HG03108 (cell line): ENCODE data around the gene PLXND1.

Experiments
- ATAC-seq: cut with Tn5 transposase; IDR thresholded peaks from one replicate; pipeline ENCODE4 v1.9.1; 2021; ENCODE audit warnings: moderate library complexity; ENCODE audit not compliant: unreplicated experiment

The PLXND1 gene

DNA sequence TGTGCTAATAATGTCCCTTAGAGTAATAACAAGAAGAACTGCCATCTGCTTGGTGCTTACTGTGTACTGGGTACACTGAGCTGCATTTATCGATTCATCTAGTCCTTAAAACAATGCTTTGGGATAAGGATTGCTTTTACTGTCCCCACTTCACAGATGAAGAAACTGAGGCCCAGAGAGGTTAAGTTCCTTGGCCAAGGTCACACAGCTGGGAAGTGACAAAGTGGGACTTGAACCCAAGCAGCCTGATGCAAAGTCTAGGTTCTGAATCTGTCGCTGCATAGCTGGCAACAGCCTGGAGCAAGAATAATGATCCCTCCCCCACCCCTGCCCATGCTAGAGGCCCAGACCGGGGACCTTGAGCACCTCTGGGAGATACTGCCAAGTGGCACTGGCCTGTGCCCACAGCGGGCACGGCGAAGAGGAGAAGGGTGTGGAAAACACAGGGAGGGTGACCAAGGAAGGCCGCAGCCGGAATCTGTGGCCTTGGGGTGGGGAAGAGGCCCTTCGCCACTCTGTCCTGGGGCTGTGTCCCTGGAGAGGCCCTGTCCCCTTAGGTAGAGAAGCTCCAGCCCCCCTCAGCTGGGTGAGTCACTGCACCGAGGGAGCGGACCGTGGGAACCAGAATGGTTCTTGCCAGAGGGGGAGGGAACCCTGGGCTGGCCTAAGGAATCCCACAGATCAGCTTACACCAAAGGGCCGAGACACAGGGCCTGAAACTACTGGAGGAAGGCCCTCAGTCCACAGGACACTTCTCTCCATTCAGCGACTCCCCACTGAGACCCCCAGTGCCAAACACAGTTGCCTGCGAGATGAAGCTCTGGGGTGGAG, 3.5 kb downstream of the PLXND1 start:
- no peak for ATAC-seq

DNA sequence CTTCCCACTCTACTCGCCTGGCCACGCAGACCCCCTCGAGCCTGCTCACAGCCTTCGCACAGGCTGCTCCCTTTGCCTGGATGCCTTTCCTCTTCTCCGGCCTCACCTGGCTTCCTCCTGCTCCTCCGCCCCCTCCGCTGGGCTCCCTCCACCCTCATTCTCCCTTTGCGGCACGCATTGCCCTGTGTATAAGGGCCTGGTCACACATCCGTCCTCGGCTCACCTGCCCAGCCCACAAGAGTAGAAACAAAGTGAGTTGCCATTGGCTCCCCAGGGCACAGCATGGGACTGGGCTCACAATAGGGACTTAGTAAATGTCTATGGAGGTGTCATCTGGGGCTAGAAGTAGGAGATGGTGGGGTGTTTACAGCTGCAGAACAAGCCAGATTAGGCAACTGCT, 4.2 kb downstream of the PLXND1 start:
- ATAC-seq = no peak

DNA sequence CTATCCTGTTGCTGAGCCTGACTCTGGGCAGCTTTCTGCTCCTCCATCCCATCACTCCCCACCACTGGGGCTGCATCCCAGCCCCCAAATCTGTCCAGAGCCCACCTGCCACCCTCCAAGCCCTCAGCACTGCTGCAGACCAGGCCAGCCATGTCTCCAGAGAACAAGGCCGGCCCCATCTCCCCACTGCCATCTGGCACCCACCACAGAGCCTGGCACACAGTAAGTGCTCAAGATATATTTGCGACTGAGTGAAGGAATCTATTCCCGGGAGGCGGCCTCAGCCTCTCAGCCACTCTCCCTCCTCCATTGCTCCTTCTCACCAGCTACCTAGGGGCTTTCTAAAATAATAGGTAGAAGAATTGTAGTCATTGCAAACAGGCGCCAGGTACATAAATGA, 4.8 kb downstream of the PLXND1 start:
- ATAC-seq = no peak

DNA sequence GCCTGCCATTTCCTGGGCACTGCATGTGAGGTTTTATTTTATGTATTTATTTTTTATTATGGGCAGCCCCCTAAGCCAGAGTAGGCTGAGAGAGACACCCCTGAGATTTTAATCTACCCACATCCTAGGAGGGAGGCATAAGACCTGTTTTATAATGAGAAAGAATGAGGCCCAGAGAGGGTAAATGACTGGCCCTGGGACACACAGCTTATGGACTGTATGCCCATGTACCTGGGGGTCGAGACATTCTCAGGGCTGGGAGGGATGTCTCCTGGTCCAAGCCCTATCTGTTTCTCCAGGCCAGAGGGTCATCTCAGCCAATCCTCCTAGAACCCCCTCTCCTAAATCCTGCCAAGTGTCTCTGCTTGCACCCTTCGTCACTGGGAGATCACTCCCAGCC, 6.1 kb downstream of the PLXND1 start:
- no peak for ATAC-seq

DNA sequence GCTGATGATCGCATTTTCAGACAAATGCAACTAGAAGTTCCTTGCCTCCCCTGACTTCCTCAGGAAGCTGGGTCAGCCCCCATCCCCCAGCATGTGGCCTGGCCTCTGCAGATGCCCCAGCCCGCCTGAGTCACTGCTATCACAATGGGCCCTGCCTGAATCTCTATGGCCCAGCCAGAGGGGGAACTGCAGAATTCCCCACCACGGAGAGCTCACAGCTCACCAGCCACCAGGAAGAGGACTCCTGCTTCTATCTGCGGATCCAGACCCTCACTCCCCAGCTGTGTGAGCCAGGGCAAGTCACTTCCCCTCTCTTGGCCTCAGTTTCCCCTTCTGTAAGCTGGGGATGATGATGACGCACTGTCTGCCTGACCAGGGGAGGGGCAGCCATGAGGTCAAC, 6.9 kb downstream of the PLXND1 start:
- no peak for ATAC-seq

DNA sequence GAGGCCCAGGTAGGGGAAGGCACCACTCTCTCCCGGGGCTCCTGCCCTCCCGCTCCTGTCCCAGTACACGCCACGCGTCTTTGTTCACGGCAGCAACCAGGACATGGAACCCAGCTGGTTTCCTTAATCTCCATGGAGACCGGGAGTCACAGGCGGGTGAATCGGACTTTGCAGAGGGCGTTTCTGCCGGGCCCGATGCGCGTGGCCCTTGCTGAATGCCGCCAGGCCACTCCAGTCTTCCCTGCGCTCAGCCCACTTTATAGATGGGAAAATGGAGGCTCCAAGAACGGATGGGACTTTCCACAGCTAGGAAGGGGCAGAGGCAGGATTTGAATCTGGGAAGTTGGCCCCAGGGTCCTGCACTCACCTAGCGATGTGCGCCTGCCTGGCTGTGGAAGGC, 7.4 kb downstream of the PLXND1 start:
- no peak for ATAC-seq

DNA sequence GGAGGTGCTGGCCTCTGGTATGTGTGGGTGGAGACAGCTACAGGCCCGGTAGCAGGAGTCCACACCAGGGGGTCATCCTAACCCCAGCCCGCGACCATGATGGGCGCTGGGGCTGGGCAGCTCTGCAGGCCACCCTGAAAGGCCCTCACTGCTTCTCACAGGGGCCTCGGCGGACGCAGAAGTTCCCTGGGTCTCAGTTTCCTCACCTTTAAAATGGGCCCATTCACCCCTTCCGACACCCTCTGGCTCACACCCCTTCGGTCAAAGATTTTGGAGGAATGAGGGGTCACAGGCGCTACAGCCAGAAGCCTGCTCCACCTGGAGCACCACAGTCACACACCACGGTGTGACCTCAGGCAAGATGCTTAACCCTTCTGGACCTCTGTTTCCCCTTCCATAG, 8.0 kb downstream of the PLXND1 start:
- no peak for ATAC-seq

DNA sequence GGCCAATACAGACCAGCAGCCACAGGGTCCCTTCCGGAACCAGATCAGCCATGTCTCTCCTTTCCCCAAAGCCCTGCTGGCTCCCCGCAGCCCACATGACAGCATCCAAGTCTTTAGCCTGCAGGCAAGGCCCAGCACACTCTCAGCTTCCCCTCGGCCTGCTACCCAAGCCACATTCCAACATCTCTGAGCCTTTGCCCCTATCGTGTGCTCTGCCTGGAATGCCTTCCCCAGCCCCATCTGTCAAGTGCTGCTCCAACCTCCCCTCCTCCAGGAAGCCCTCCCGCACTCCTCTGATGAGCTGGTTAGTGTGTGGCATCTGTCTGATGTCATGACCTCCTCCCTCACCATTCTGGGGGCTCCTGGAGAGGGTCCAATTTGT, 8.5 kb downstream of the PLXND1 start:
- ATAC-seq = no peak

DNA sequence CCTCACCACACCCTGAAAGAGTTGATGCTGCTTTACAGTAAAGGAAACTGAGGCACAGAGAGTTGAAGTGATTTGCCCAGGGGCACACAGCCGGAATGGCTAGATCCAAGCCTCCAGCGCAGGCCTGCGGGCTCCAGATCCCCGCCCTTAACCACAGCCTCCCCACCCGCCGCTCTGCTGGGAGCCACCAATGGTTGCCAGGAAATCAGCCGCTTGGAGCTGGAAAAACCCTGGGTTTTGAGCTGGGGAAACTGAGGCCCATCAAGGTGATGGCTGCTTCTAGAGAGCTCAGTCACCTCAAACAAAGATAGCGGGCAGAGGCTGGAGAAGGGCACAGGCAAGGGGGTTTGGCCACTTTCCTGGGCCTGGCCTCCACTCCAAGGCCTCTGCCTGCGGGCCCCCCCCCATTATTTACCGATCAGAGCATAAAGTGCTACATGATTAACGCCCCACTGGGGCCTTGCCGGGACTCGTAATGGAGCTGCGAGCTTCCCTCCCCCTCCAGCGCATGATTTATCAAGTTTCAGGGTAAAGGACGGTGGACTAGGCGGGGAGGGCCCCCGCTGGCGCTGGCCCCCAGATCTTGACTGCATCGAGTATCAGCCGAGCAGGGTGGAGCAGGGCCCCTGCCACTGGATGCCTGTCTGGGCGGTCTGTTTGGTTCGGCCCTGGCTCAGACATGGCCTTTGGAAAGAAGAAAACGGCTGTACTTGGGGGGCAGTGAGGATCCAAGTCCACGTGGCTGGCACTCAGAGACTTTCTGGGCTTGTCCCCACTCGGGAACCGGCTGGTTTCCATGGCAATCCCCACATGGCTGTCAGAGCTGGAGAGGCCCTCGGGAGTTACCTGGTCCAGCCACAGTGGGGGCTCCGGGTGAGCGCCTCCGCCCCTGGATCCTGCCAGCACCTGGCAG, 9.1 kb downstream of the PLXND1 start:
- ATAC-seq = no peak

DNA sequence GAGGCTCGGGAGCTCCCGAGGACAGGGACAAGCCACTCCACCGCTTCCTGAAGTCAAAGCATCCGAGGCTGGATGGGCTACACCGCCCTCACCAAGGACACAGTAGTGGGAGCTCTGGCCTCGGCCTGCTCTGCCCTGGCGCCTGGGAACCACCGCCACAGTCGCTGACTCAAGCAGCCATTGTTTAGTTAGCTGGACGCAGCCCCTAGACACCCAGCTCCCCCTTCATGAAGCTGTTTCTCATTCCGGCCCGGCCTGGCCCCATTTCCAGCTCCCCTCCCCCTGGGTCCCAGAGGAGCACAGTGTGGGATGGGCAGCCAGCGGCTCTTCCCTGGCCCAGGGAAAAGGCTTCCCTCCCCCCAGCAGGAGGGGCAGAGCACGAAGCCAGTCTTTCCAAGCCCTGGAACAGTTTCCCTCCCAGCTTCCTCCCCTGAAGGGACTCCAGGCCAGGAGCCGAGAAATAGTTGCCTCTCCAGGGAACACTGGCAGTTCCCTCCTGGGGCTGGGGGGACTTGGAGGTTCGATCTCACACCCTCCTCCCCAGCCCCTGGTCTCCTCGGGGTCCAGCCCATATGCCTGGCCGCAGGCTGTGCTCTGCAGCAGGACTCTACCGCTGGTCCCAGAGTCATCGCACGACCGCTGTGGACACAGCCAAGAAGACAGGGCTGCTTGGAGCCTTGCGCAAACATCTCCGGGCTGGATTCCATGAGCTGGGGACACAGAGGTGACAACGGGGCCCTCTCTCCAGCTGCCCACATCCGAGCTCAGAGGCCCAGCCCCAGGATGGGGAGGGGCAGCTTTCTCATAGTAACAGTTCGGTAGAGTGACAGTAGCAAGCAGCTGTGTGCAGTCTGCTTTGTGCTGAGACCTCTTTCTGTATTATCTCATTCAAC, 10.0 kb downstream of the PLXND1 start:
- no peak for ATAC-seq

DNA sequence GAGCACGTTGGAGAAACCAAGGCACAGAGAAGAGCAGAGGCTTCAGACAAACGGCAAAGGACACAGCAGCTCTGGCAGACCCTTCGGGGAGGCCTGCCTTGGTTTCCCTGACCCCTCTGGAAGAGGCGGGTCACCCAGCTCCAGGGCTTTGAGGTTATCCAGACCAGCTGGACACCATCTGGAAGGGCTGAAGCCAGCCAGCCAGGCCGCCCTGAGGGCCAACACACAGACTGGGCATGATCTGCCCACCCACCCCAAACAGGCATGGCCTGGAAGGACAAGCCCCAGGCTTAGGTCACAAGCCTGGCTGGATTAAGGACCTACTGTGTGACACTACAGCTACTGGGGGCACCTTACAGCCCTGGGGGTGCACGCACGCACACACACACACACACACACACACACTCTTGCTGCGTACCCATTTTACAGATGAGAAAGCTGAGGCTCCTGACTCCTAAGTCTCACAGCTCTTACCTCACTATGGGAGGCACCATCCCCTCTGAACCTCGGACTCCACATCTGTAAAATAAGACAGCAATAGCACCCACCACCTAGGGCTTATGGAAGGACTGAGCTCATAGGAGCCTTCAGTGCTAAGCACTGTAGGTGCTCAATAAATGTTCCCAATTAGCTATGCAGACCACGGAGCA, 10.8 kb downstream of the PLXND1 start:
- ATAC-seq = no peak

DNA sequence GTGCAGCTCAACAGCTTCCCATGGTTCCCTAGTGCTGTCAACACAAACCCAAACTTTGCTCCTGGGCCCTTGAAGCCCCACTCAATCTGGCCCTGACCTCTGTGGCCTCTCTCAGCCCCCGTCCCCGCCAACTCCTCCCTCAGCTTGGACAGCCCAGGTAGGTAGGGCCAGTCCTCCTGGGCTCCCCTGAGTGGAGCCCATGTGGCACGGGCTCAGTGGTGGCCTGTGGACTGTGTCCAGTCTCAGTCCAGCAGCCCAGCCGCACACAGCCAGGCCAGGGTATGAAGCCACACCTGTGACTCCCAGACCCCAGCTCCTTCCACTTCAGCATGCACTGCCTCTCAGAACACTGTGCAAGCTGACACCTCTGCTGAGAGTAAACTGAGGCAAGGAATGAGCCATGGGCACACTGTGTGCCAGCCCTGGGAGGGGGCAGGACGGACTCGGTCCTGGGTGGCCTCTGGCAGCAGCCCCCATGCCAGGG, 11.5 kb downstream of the PLXND1 start:
- ATAC-seq = no peak

DNA sequence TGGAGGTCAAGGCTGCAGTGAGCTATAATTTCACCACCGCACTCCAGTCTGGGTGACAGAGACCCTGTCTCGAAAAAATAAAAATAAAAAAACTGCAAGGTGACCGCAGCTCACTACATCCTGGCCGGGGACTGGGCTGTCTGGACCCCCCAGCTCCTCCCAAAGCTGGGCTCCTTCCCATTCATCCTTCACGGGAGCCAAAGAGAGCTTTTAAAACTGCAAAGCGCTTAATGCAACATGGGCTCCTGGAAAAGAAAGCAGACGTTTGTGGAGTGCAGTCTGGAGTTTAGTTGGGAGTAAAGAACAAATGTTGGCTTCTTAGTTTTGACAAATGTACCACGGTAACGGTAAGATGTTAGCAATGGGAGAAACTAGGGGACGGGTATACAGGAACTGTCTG, 12.1 kb downstream of the PLXND1 start:
- no peak for ATAC-seq

DNA sequence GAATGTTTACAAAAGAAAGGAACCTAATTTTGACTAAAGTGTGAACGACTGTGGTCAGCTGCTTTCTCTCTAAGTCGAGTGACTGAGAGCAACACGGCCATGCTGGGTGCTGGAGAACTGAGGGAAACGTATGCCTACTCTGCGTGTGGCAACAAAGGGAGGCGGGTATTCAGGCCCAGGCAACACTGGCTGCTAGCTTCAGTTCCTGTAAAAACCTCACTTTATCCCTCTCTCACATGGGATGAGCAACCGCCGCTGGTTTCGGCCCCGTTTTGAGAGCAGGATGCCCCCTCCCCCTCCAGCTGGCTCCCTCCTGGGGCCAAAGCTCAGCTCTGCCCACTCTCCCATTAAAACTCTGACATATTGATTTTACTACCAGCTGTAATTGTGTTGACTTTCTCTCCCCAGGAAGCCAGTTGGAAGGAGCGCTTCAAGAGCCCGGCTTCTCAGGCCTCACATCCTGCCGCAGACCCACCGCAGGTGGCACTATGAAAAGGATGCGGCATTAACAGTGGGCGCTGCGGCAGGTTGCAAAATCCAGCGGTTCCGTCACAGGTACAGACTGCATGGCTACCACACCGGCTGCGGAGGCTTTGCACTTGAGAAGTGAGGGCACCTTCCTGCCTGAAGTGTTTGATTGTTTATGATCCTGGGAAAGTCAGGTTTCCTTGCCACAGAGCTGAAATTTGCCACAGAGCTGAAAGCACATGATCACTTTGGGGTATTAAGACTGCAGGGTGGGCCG, 12.7 kb downstream of the PLXND1 start:
- no peak for ATAC-seq

DNA sequence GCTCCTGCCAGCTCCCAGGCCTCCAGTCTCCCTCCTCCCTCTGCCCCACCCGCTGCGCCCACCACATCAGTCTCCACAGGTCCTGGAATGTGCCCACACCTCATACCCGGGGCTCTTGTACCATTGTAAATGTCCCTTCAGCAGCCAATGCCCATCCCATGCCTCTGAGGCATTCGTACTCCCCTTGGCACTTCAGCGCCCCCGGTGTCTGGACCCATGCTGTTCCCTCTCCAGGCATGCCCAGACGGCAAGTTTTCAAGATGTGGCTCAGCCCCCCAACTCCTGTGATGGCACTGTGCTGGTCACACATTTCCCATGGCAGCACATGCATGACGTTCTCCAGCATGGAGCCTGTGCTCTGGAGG, 13.3 kb downstream of the PLXND1 start:
- ATAC-seq = no peak

DNA sequence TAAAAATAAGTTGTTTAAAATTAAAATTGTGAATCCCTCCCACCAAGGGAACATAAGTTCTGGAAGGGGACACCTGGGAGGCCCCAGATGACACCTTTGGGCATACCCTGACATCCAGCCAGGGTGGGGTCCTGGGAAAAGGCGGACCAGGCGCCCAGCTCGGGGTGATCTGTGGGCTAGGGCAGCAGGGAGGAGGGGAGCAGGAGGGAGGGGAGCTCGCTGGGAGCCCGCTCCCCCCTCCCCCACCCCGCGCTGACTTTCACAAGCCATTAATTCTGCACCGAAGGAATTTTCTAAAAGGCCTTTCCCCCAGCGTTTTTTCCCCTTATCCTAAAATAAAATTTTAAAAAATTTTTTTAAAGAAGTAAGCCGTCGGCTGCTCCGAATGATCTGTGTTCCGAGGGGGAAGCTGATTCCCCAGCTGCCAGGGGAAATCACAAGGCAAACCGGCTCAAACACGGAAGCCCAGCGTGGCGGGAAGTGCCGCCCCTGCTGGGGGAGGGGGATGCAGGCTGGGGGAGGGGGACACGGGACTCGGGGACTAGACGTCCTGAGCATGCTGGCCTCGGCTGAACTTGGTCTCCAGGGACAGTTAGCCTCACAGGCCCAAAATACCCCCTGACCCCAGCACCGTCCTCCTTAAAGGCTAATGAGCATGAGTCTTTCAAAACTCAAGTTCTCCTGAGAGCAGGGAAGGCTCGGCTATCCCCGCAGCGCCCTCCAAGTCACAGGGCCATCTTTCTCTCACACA, 13.9 kb downstream of the PLXND1 start:
- ATAC-seq = no peak

DNA sequence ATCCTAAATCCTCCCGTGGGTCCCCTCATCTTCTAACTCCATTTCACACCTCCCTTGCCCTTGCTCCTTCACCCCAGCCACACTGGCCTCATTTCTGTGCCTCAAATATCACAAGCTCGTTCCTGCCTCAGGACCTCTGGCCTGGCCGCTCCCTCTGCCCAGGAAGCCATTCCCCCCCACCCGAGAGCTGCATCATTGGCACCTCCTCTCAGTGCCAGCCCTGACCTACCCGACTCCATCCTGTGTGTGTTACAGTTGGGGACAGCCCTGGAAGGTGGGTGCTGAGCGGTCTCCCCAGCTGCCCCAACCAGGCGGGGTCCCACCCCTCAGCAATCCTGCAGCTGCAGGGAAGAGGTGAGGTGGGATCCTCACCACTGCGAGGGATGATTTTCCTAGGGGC, 14.5 kb downstream of the PLXND1 start:
- no peak for ATAC-seq

DNA sequence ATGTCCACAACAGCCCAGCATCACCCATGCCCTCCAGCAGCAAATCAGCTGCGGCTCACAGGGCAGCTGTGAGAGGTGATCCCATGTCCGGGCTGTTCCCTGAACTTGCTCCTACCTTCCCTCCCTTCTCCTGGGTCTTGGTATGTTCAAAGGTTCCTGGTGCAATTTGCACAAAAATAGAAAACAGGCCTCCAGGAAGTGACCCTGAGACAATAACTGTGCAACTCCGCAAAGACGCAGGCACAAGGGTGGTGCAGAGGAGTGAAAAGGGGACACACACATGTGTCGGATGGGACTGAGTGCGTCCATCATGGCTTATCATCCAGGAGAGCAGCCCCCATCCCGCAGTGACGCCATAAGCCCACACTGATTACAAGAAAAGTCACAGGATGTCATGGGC, 16.3 kb downstream of the PLXND1 start:
- ATAC-seq = no peak

DNA sequence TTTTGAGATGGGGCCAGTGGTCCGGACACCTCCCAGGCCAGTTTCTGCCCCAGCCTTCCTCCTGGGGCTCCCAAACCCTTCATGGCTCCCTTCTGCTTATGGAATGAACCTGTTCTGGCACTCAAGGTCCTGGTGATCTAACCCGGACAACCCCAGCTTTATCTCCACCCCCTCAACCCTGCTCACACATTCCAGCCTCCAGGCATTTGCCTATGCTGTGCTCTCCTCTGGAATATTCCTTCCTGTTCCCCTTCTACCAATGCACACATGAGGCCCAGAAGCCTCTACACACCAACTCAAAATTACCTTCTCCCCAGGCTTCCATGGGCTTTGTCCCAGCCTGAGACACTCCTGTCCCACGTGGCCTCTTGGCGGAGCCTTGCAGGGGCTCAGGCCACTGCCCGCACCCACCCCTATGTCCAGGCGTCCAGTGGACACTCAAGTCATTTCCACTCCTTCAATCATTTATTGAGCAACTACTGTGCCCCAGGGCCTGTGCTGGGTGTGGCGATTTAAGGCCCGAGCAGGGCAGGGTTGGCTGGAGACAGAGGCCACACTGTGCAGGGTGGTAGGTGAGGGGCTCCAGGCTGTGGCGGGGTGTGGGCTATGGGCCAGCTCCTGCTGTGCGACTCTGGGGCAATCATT, 18.8 kb downstream of the PLXND1 start:
- no peak for ATAC-seq
